ENCODE data around the gene LPCAT1.

The LPCAT1 gene

GRCh38 chr5:1440098-1440493 lies 83.7 kb downstream of the LPCAT1 start:
- Histone ChIP-seq H3K36me3 (ENCODE audit: insufficient read depth, insufficient read length, low read length) (no peaks in the 10 kb centered on the region), H3K4me1 (ENCODE audit: insufficient read depth, insufficient read length) (peaks cover 3% of the 10 kb centered on the region), H3K4me3 (ENCODE audit: insufficient read length, low read depth) (no peak overlapping the region), H3K9me3 (ENCODE audit: insufficient read depth, low read length) (no peaks in the 10 kb centered on the region), H3K9ac (ENCODE audit: insufficient read length, low read depth) (no peak overlapping the region), H3K27me3 (ENCODE audit: insufficient read depth, insufficient read length) (peaks cover 30% of the 10 kb centered on the region)
- TF ChIP-seq YY1 (IDR thresholded peaks at IDR 0.05; ENCODE audit: insufficient read depth, insufficient read length), result no peak
- DNase-seq (ENCODE audit: low read depth, low spot score), result no peak

- Histone ChIP-seq H3K4me1 (ENCODE audit: insufficient read depth, insufficient read length) (peaks cover 3% of the 10 kb centered on the region), H3K27me3 (ENCODE audit: insufficient read depth, insufficient read length) (peaks cover 25% of the 10 kb centered on the region), H3K9ac (ENCODE audit: insufficient read length, low read depth) (no peak overlapping the region), H3K4me3 (ENCODE audit: insufficient read length, low read depth) (no peak overlapping the region), H3K9me3 (ENCODE audit: insufficient read depth, low read length) (no peaks in the 10 kb centered on the region), H3K36me3 (ENCODE audit: insufficient read depth, insufficient read length, low read length) (no peaks in the 10 kb centered on the region)
- TF ChIP-seq YY1 (IDR thresholded peaks at IDR 0.05; ENCODE audit: insufficient read depth, insufficient read length) (no peak), ZNF274 (IDR thresholded peaks at IDR 0.05; ENCODE audit: low read depth, low read length) (no peak), SUZ12 (IDR thresholded peaks at IDR 0.05; ENCODE audit: extremely low read depth, insufficient read depth, insufficient read length) (no peak)
- DNase-seq (ENCODE audit: low read depth, low spot score), result no peak
These were observed 84.2 kb downstream of the LPCAT1 start for GRCh38 chr5:1439388-1440097.

GRCh38 chr5:1438871-1439270 lies 84.9 kb downstream of the LPCAT1 start:
- no peak for TF ChIP-seq SUZ12 (IDR thresholded peaks at IDR 0.05; ENCODE audit: extremely low read depth, insufficient read depth, insufficient read length)
- TF ChIP-seq ZNF274 (IDR thresholded peaks at IDR 0.05; ENCODE audit: low read depth, low read length), result no peak
- no peak for TF ChIP-seq YY1 (IDR thresholded peaks at IDR 0.05; ENCODE audit: insufficient read depth, insufficient read length)
- Histone ChIP-seq H3K27me3 (ENCODE audit: insufficient read depth, insufficient read length) (peaks cover 18% of the 10 kb centered on the region), H3K4me3 (ENCODE audit: insufficient read length, low read depth) (no peak overlapping the region), H3K4me1 (ENCODE audit: insufficient read depth, insufficient read length) (peaks cover 3% of the 10 kb centered on the region), H3K36me3 (ENCODE audit: insufficient read depth, insufficient read length, low read length) (no peaks in the 10 kb centered on the region), H3K9me3 (ENCODE audit: insufficient read depth, low read length) (no peaks in the 10 kb centered on the region), H3K9ac (ENCODE audit: insufficient read length, low read depth) (no peak overlapping the region)
- no peak for DNase-seq (ENCODE audit: low read depth, low spot score)

GRCh38 chr5:1437876-1438559 lies 85.7 kb downstream of the LPCAT1 start:
- Histone ChIP-seq H3K27me3 (ENCODE audit: insufficient read depth, insufficient read length) (peaks cover 9% of the 10 kb centered on the region), H3K9ac (ENCODE audit: insufficient read length, low read depth) (no peak overlapping the region), H3K4me1 (ENCODE audit: insufficient read depth, insufficient read length) (peaks cover 1% of the 10 kb centered on the region), H3K9me3 (ENCODE audit: insufficient read depth, low read length) (peaks cover 4% of the 10 kb centered on the region; the same call in 1 of the 2 replicates), H3K36me3 (ENCODE audit: insufficient read depth, insufficient read length, low read length) (no peaks in the 10 kb centered on the region), H3K4me3 (ENCODE audit: insufficient read length, low read depth) (no peak overlapping the region)
- DNase-seq (ENCODE audit: low read depth, low spot score), result no peak
- no peak for TF ChIP-seq SUZ12 (IDR thresholded peaks at IDR 0.05; ENCODE audit: extremely low read depth, insufficient read depth, insufficient read length)
- TF ChIP-seq ZNF274 (IDR thresholded peaks at IDR 0.05; ENCODE audit: low read depth, low read length), result no peak
- TF ChIP-seq YY1 (IDR thresholded peaks at IDR 0.05; ENCODE audit: insufficient read depth, insufficient read length), result no peak

DNA sequence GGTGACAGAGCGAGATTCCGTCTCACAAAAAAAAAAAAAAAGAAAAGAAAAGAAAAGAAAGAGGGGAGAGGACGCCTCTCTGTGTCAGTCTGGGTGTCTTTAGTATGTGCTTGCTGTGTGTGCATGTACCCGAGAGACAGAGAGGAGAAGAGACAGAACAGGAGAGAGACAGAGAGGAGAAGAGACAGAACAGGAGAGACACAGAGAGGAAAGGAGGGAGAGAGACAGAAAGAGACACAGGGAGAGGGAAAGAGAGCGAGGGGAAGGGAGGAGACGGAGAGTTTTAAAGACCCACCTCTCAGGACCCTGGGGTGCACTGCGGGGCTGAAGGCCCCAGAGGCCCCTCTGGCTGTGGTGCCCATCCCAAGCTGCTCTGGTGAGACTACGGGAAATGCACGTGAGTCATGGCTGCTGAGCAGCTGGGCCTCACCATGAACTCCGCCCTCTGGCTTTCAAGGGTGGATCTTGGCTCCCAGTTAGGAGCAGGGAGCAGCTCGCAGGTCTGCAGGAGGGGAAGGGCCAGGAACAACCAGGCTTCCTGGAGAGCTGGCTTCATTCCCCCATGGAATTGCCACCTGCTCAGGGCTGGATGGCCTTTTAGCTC lies 86.4 kb downstream of the LPCAT1 start:
- Histone ChIP-seq H3K4me3 (ENCODE audit: insufficient read length, low read depth) (no peak overlapping the region), H3K4me1 (ENCODE audit: insufficient read depth, insufficient read length) (no peaks in the 10 kb centered on the region), H3K9me3 (ENCODE audit: insufficient read depth, low read length) (peaks cover 4% of the 10 kb centered on the region; the same call in 1 of the 2 replicates), H3K9ac (ENCODE audit: insufficient read length, low read depth) (no peak overlapping the region), H3K36me3 (ENCODE audit: insufficient read depth, insufficient read length, low read length) (no peaks in the 10 kb centered on the region), H3K27me3 (ENCODE audit: insufficient read depth, insufficient read length) (peaks cover 2% of the 10 kb centered on the region)
- DNase-seq (ENCODE audit: low read depth, low spot score), result peak; percentile 20
- TF ChIP-seq ZNF274 (IDR thresholded peaks at IDR 0.05; ENCODE audit: low read depth, low read length) (no peak), SUZ12 (IDR thresholded peaks at IDR 0.05; ENCODE audit: extremely low read depth, insufficient read depth, insufficient read length) (no peak), YY1 (IDR thresholded peaks at IDR 0.05; ENCODE audit: insufficient read depth, insufficient read length) (no peak)

- Histone ChIP-seq H3K9ac (ENCODE audit: insufficient read length, low read depth) (no peak overlapping the region), H3K27me3 (ENCODE audit: insufficient read depth, insufficient read length) (no peaks in the 10 kb centered on the region), H3K4me1 (ENCODE audit: insufficient read depth, insufficient read length) (no peaks in the 10 kb centered on the region), H3K36me3 (ENCODE audit: insufficient read depth, insufficient read length, low read length) (no peaks in the 10 kb centered on the region), H3K9me3 (ENCODE audit: insufficient read depth, low read length) (peaks cover 4% of the 10 kb centered on the region; the same call in 1 of the 2 replicates), H3K4me3 (ENCODE audit: insufficient read length, low read depth) (no peak overlapping the region)
- TF ChIP-seq ZNF274 (IDR thresholded peaks at IDR 0.05; ENCODE audit: low read depth, low read length) (no peak), SUZ12 (IDR thresholded peaks at IDR 0.05; ENCODE audit: extremely low read depth, insufficient read depth, insufficient read length) (no peak), YY1 (IDR thresholded peaks at IDR 0.05; ENCODE audit: insufficient read depth, insufficient read length) (no peak)
- no peak for DNase-seq (ENCODE audit: low read depth, low spot score)
These were observed 87.1 kb downstream of the LPCAT1 start for GRCh38 chr5:1436681-1437080.

GRCh38 chr5:1436036-1436435 lies 87.7 kb downstream of the LPCAT1 start:
- H3K27me3 ChIP-seq (ENCODE audit: insufficient read depth, insufficient read length), result no peaks in the 10 kb centered on the region
- no peaks in the 10 kb centered on the region for H3K36me3 ChIP-seq (ENCODE audit: insufficient read depth, insufficient read length, low read length)
- peaks cover 4% of the 10 kb centered on the region; the same call in 1 of the 2 replicates for H3K9me3 ChIP-seq (ENCODE audit: insufficient read depth, low read length)
- no peak for DNase-seq (ENCODE audit: low read depth, low spot score)
- no peak for TF ChIP-seq YY1 (IDR thresholded peaks at IDR 0.05; ENCODE audit: insufficient read depth, insufficient read length)
- no peak for TF ChIP-seq SUZ12 (IDR thresholded peaks at IDR 0.05; ENCODE audit: extremely low read depth, insufficient read depth, insufficient read length)
- no peak for TF ChIP-seq ZNF274 (IDR thresholded peaks at IDR 0.05; ENCODE audit: low read depth, low read length)
- H3K9ac ChIP-seq (ENCODE audit: insufficient read length, low read depth), result no peak overlapping the region
- no peak overlapping the region for H3K4me3 ChIP-seq (ENCODE audit: insufficient read length, low read depth)
- H3K4me1 ChIP-seq (ENCODE audit: insufficient read depth, insufficient read length), result no peaks in the 10 kb centered on the region
